Stimulated activated effector memory CD8-positive, alpha-beta T cell treated with anti-CD3 and anti-CD28 coated beads, Interleukin-12 subunit alpha, Interleukin-12 subunit beta, amount 100 ng/mL, for 72 hours (primary cell): ENCODE results near the gene WDR81.
"Not testable (repeated sequence)": the region's sequence is repeated elsewhere in the genome, so short reads cannot be mapped to it uniquely, and the experiment has no call there.

Experiments used
- ATAC-seq: fragments of 150-1000 bp; cut with Tn5 transposase; 2 replicates; pipeline ENCODE4 v1.10.0; 2021
- DNase-seq, 2 donors: peaks; one replicate each; pipeline ENCODE4 v3.0.0; 2021 to 2022; ENCODE audit warnings: low spot score in 2 of 2
- H3K27ac Mint-ChIP-seq: one replicate; pipeline ENCODE4 v1.8.0; 2022; ENCODE audit warnings: mild to moderate bottlenecking, mixed read lengths
- H3K36me3 Mint-ChIP-seq: one replicate; pipeline ENCODE4 v1.8.0; 2022; ENCODE audit warnings: mild to moderate bottlenecking, mixed read lengths
- H3K4me1 Mint-ChIP-seq: one replicate; pipeline ENCODE4 v1.8.0; 2022; ENCODE audit warnings: mixed read lengths
- H3K4me3 Mint-ChIP-seq: one replicate; pipeline ENCODE4 v1.8.0; 2022; ENCODE audit warnings: mild to moderate bottlenecking, mixed read lengths
- H3K9me3 Mint-ChIP-seq: one replicate; pipeline ENCODE4 v1.8.0; 2022; ENCODE audit warnings: mixed read lengths

Gene WDR81

GRCh38 chr17:1718362-1719165, 5.9 kb upstream of the WDR81 start:
- peaks cover 35% of the 10 kb centered on the region for H3K36me3 Mint-ChIP-seq
- ATAC-seq (no peak), DNase-seq (no peak)
- H3K4me1 Mint-ChIP-seq, result peaks cover 51% of the 10 kb centered on the region
- H3K27ac Mint-ChIP-seq, result peak overlapping the region; percentile 99
- no peaks in the 10 kb centered on the region for H3K9me3 Mint-ChIP-seq
- H3K4me3 Mint-ChIP-seq, result peak overlapping the region; percentile 92

GRCh38 chr17:1720856-1721386, 3.6 kb upstream of the WDR81 start:
- Mint-ChIP-seq H3K4me1 (peaks cover 44% of the 10 kb centered on the region), H3K36me3 (peaks cover 32% of the 10 kb centered on the region), H3K4me3 (no peak overlapping the region), H3K9me3 (no peaks in the 10 kb centered on the region), H3K27ac (no peak overlapping the region)
- DNase-seq, result peak; percentile 49 to 80
- ATAC-seq, result no peak

GRCh38 chr17:1722022-1722421, 2.5 kb upstream of the WDR81 start:
- ATAC-seq, H3K9me3 Mint-ChIP-seq, H3K4me3 Mint-ChIP-seq, DNase-seq: not testable (repeated sequence)
- Mint-ChIP-seq H3K27ac (peak overlapping the region; percentile 84), H3K36me3 (peaks cover 21% of the 10 kb centered on the region), H3K4me1 (peaks cover 38% of the 10 kb centered on the region)

GRCh38 chr17:1724869-1725641, 551 bp downstream of the WDR81 start:
- Mint-ChIP-seq H3K27ac (peak overlapping the region; percentile 37), H3K4me1 (peaks cover 44% of the 10 kb centered on the region), H3K9me3 (no peaks in the 10 kb centered on the region), H3K4me3 (peak overlapping the region; percentile 73), H3K36me3 (peaks cover 12% of the 10 kb centered on the region)
- ATAC-seq (peak; percentile 76), DNase-seq (no peak)

- ATAC-seq (no peak), DNase-seq (no peak)
- Mint-ChIP-seq H3K4me1 (peaks cover 41% of the 10 kb centered on the region), H3K4me3 (peak overlapping the region; percentile 73), H3K9me3 (no peaks in the 10 kb centered on the region), H3K27ac (peak overlapping the region; percentile 37), H3K36me3 (peaks cover 11% of the 10 kb centered on the region)
Measured at GRCh38 chr17:1725642-1726511, 1.4 kb downstream of the WDR81 start.

GRCh38 chr17:1726626-1727257, 2.2 kb downstream of the WDR81 start:
- H3K4me1 Mint-ChIP-seq, result peaks cover 39% of the 10 kb centered on the region
- DNase-seq (no peak), ATAC-seq (no peak)
- H3K4me3 Mint-ChIP-seq, result no peak overlapping the region
- H3K36me3 Mint-ChIP-seq, result peaks cover 11% of the 10 kb centered on the region
- H3K9me3 Mint-ChIP-seq, result no peaks in the 10 kb centered on the region
- no peak overlapping the region for H3K27ac Mint-ChIP-seq

- no peak for DNase-seq
- Mint-ChIP-seq H3K4me1 (peaks cover 39% of the 10 kb centered on the region), H3K4me3 (no peak overlapping the region), H3K27ac (no peak overlapping the region), H3K9me3 (no peaks in the 10 kb centered on the region), H3K36me3 (peaks cover 11% of the 10 kb centered on the region)
- no peak for ATAC-seq
Measured at GRCh38 chr17:1727258-1727789, 2.8 kb downstream of the WDR81 start.

- DNase-seq (no peak), ATAC-seq (no peak)
- Mint-ChIP-seq H3K27ac (peak overlapping the region; percentile 78), H3K36me3 (peaks cover 11% of the 10 kb centered on the region), H3K4me1 (peaks cover 33% of the 10 kb centered on the region), H3K9me3 (no peaks in the 10 kb centered on the region), H3K4me3 (no peak overlapping the region)
Measured at GRCh38 chr17:1727876-1728630, 3.5 kb downstream of the WDR81 start.

GRCh38 chr17:1729966-1730325, 5.4 kb downstream of the WDR81 start:
- ATAC-seq, result no peak
- H3K36me3 Mint-ChIP-seq, result peaks cover 18% of the 10 kb centered on the region
- DNase-seq, result no peak
- H3K4me3 Mint-ChIP-seq, result no peak overlapping the region
- peak overlapping the region; percentile 51 for H3K27ac Mint-ChIP-seq
- H3K9me3 Mint-ChIP-seq, result no peaks in the 10 kb centered on the region
- H3K4me1 Mint-ChIP-seq, result peaks cover 35% of the 10 kb centered on the region

GRCh38 chr17:1730326-1731193, 6.1 kb downstream of the WDR81 start:
- no peak overlapping the region for H3K4me3 Mint-ChIP-seq
- ATAC-seq, result peak; percentile 29
- peaks cover 30% of the 10 kb centered on the region for H3K4me1 Mint-ChIP-seq
- DNase-seq, result no peak
- peaks cover 15% of the 10 kb centered on the region for H3K36me3 Mint-ChIP-seq
- no peak overlapping the region for H3K27ac Mint-ChIP-seq
- no peaks in the 10 kb centered on the region for H3K9me3 Mint-ChIP-seq

- ATAC-seq (no peak), DNase-seq (no peak)
- Mint-ChIP-seq H3K4me3 (no peak overlapping the region), H3K9me3 (no peaks in the 10 kb centered on the region), H3K4me1 (peaks cover 26% of the 10 kb centered on the region), H3K27ac (no peak overlapping the region), H3K36me3 (peaks cover 11% of the 10 kb centered on the region)
Measured at GRCh38 chr17:1731194-1731506, 6.6 kb downstream of the WDR81 start.

- Mint-ChIP-seq H3K36me3 (peaks cover 11% of the 10 kb centered on the region), H3K27ac (peak overlapping the region; percentile 60), H3K9me3 (no peaks in the 10 kb centered on the region), H3K4me1 (peaks cover 33% of the 10 kb centered on the region), H3K4me3 (no peak overlapping the region)
- DNase-seq (no peak), ATAC-seq (no peak)
Measured at GRCh38 chr17:1732241-1732832, 7.8 kb downstream of the WDR81 start.

- DNase-seq, result no peak
- peaks cover 32% of the 10 kb centered on the region for H3K4me1 Mint-ChIP-seq
- no peak overlapping the region for H3K4me3 Mint-ChIP-seq
- ATAC-seq, result no peak
- H3K27ac Mint-ChIP-seq, result peak overlapping the region; percentile 60
- no peaks in the 10 kb centered on the region for H3K9me3 Mint-ChIP-seq
- peaks cover 11% of the 10 kb centered on the region for H3K36me3 Mint-ChIP-seq
Measured at GRCh38 chr17:1732833-1733321, 8.4 kb downstream of the WDR81 start.
